ENCODE measurements around the gene PRKG2. TPM values are rescaled to one million over a fixed set of nuclear protein-coding genes. Genes with fewer than 3 reads are reported as not detected.

PRKG2 gene
- total RNA-seq, 1 experiment from 2014 or later: not detected

GRCh38 chr4:81257816-81258215, 42.8 kb upstream of the PRKG2 start:
- H3K4me1 ChIP-seq (ENCODE audit: insufficient read depth, low read length, poor library complexity, severe bottlenecking): no peaks in the 10 kb centered on the region
- intact Hi-C loops (cut with micrococcal nuclease; ENCODE audit: unreplicated experiment): no loop called here
- TF ChIP-seq CTCF (conservative IDR thresholded peaks at IDR 0.05; ENCODE audit: low read depth, low read length) (no peak), EZH2 (IDR thresholded peaks at IDR 0.05; ENCODE audit: borderline replicate concordance, low read depth, low read length, poor library complexity, severe bottlenecking) (no peak)
- no peak for DNase-seq (ENCODE audit: low spot score)
- POLR2A ChIA-PET (ENCODE audit: low non-redundant PET): no interaction called here
- CTCF ChIA-PET: no interaction called here
- H3K27ac ChIP-seq (ENCODE audit: low read depth, low read length, poor library complexity, severe bottlenecking): no peak overlapping the region
- no peak overlapping the region for H3K4me3 ChIP-seq (ENCODE audit: low read depth, low read length, poor library complexity, severe bottlenecking)
- no TSS peak for BruUV-seq (replicated peaks)
- H3K9me3 ChIP-seq (ENCODE audit: low read depth, low read length, poor library complexity, severe bottlenecking): no peaks in the 10 kb centered on the region
- no peaks in the 10 kb centered on the region for H3K27me3 ChIP-seq (replicated peaks; ENCODE audit: insufficient read depth, low read depth, low read length, poor library complexity)
- H3K36me3 ChIP-seq (ENCODE audit: insufficient read depth, low read length, poor library complexity, severe bottlenecking): no peaks in the 10 kb centered on the region

DNA sequence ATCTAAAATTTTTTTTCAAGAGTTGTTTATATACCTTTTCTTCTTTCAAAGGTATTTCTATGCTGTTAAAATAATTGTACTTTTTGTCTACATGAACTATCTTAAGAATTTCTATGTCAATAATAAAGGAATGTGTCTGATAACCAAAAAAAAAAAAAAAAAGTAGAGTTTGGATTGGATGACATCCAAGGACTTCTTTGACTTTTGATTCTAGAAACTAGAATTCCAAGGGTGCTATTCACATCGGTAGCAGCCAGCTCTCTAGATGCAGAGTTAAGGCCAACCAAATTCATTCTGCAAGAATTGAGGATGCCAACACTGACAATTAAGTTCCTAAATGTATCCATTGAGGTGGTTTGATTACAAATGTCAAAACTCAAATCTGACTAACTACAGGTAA, 42.0 kb upstream of the PRKG2 start:
- Histone ChIP-seq H3K27ac (ENCODE audit: low read depth, low read length, poor library complexity, severe bottlenecking) (no peak overlapping the region), H3K36me3 (ENCODE audit: insufficient read depth, low read length, poor library complexity, severe bottlenecking) (no peaks in the 10 kb centered on the region), H3K4me1 (ENCODE audit: insufficient read depth, low read length, poor library complexity, severe bottlenecking) (no peaks in the 10 kb centered on the region), H3K9me3 (ENCODE audit: low read depth, low read length, poor library complexity, severe bottlenecking) (no peaks in the 10 kb centered on the region), H3K4me3 (ENCODE audit: low read depth, low read length, poor library complexity, severe bottlenecking) (no peak overlapping the region), H3K27me3 (replicated peaks; ENCODE audit: insufficient read depth, low read depth, low read length, poor library complexity) (no peaks in the 10 kb centered on the region)
- DNase-seq (ENCODE audit: low spot score): no peak
- ChIA-PET POLR2A (ENCODE audit: low non-redundant PET) (no interaction called here), CTCF (no interaction called here)
- BruUV-seq (replicated peaks): no TSS peak
- intact Hi-C loops (cut with micrococcal nuclease; ENCODE audit: unreplicated experiment): no loop called here
- no peak for TF ChIP-seq EZH2 (IDR thresholded peaks at IDR 0.05; ENCODE audit: borderline replicate concordance, low read depth, low read length, poor library complexity, severe bottlenecking)
- TF ChIP-seq CTCF (conservative IDR thresholded peaks at IDR 0.05; ENCODE audit: low read depth, low read length): no peak

- POLR2A ChIA-PET (ENCODE audit: low non-redundant PET): no interaction called here
- TF ChIP-seq CTCF (conservative IDR thresholded peaks at IDR 0.05; ENCODE audit: low read depth, low read length) (no peak), EZH2 (IDR thresholded peaks at IDR 0.05; ENCODE audit: borderline replicate concordance, low read depth, low read length, poor library complexity, severe bottlenecking) (no peak)
- Histone ChIP-seq H3K36me3 (ENCODE audit: insufficient read depth, low read length, poor library complexity, severe bottlenecking) (no peaks in the 10 kb centered on the region), H3K4me3 (ENCODE audit: low read depth, low read length, poor library complexity, severe bottlenecking) (no peak overlapping the region), H3K9me3 (ENCODE audit: low read depth, low read length, poor library complexity, severe bottlenecking) (no peaks in the 10 kb centered on the region), H3K4me1 (ENCODE audit: insufficient read depth, low read length, poor library complexity, severe bottlenecking) (no peaks in the 10 kb centered on the region), H3K27ac (ENCODE audit: low read depth, low read length, poor library complexity, severe bottlenecking) (no peak overlapping the region), H3K27me3 (replicated peaks; ENCODE audit: insufficient read depth, low read depth, low read length, poor library complexity) (no peaks in the 10 kb centered on the region)
- CTCF ChIA-PET: no interaction called here
- BruUV-seq (replicated peaks): no TSS peak
- no peak for DNase-seq (ENCODE audit: low spot score)
- intact Hi-C loops (cut with micrococcal nuclease; ENCODE audit: unreplicated experiment): no loop called here
These were observed 41.3 kb upstream of the PRKG2 start for GRCh38 chr4:81256059-81256970.

Data from A673 (cell line).